Heart left ventricle (tissue), 16 donors: ENCODE results near the gene ARMH2. TPM values are rescaled to one million over a fixed set of nuclear protein-coding genes. Genes with fewer than 3 reads are reported as not detected.

Source experiments
- ATAC-seq, 4 donors: fragments of 200-7000 bp; cut with Tn5 transposase; one replicate each; pipeline ENCODE4 v1.9.1; 2020 to 2022; ENCODE audit warnings: moderate library complexity in 4 of 4, mild to moderate bottlenecking in 3 of 4, moderate number of reproducible peaks in 1 of 4
- DNase-seq, 5 donors: peaks; one replicate each; pipeline ENCODE4 v3.0.0-alpha.2; 2020
- H3K27ac ChIP-seq, 12 donors: fragments of 200-600 bp; sonication (generic) in 4 of 12; one replicate each; pipeline versions ENCODE4 v1.5.0 to v1.8.0; 2016 to 2022; ENCODE audit warnings: mild to moderate bottlenecking in 2 of 12
- H3K27me3 ChIP-seq, 9 donors: fragments of 200-600 bp; sonication (generic) in 2 of 9; one replicate each; pipeline versions ENCODE4 v1.5.1 to v1.8.0; 2016 to 2022; ENCODE audit warnings: mild to moderate bottlenecking in 3 of 9
- H3K36me3 ChIP-seq, 9 donors: fragments of 200-600 bp; sonication (generic) in 2 of 9; one replicate each; pipeline versions ENCODE4 v1.5.0 to v1.8.0; 2018 to 2022; ENCODE audit warnings: mild to moderate bottlenecking in 2 of 9
- H3K4me1 ChIP-seq, 12 donors: fragments of 200-600 bp; sonication (generic) in 4 of 12; one replicate each; pipeline versions ENCODE4 v1.5.0 to v1.8.0; 2016 to 2022; ENCODE audit warnings: mild to moderate bottlenecking in 3 of 12
- H3K4me3 ChIP-seq, 12 donors: fragments of 200-600 bp; sonication (generic) in 4 of 12; one replicate each; pipeline versions ENCODE4 v1.5.0 to v1.8.0; 2017 to 2022; ENCODE audit warnings: mild to moderate bottlenecking in 9 of 12, moderate library complexity in 4 of 12
- H3K9me3 ChIP-seq, 12 donors: fragments of 200-600 bp; sonication (generic) in 4 of 12; one replicate each; pipeline versions ENCODE4 v1.5.0 to v1.8.0; 2016 to 2022; ENCODE audit warnings: mild to moderate bottlenecking in 1 of 12
- CTCF ChIP-seq, 12 donors: fragments of 200-600 bp; sonication (generic) in 4 of 12; IDR thresholded peaks; one replicate each; pipeline versions ENCODE4 v1.5.0 to v1.8.0; 2018 to 2022; ENCODE audit warnings: antibody characterized with exemption in 12 of 12, mild to moderate bottlenecking in 5 of 12
- POLR2A ChIP-seq, 2 donors: fragments of 450-650 bp; IDR thresholded peaks; one replicate each; pipeline ENCODE4 v1.6.1; 2017; ENCODE audit warnings: antibody characterized with exemption in 2 of 2, mild to moderate bottlenecking in 2 of 2, moderate library complexity in 2 of 2
- WGBS, 4 donors: extraction: QIAGEN DNeasy Blood & Tissue Kit in 2 of 4; methylation state at CpG; one replicate each; pipeline versions ENCODE4 v1.1.5 to v1.1.7; 2013 to 2018; 5-methylcytosine and 5-hydroxymethylcytosine counted together
- intact Hi-C, 10 donors: fragments of 100-400 bp; cut with DNase I; formaldehyde crosslinking; loops; one replicate each; pipeline versions ENCODE4 v1.11.1 to v1.14.2; 2022
- polyA plus RNA-seq, 2 donors: library from polyadenylated mRNA; stranded (reverse); fragments of 200-250 nt; gene quantifications; one replicate each; pipeline ENCODE4 v1.2.3, GENCODE V29; 2013
- total RNA-seq, 9 donors: library from RNA; depleted of rRNA in 2 of 9; stranded (reverse); fragments of >200 nt in 2 of 9; fragmentation: NEBNext Ultra II Directional in 3 of 9; extraction: Animal tissue kit (Norgen Biotek cat#: 25700) in 3 of 9; gene quantifications; one replicate each; pipeline versions ENCODE4 v1.1.0 to v1.2.4, GENCODE V29; 2016 to 2023
- donor health status: ischemic (EF 13 %, LVEDD 7.1; RV severe dilation, severe dysfunction).
- donor health status: healthy with polysubstance abuse.
- donor health status: DM: no; HTN: yes; CAD: no.
- donor health status: DM: no; HTN: no; CAD: no.
- donor health status: ischemic (EF 25% LVEDD 6.9; RV normal size, moderate dysfunction).
- donor health status: ischemic (EF 25% LVEDD 5.7; RV mildly dilated, moderate dysfunction).
- donor health status: healthy.
- donor health status: DM: yes; HTN: yes; CAD: no.
- donor health status: ischemic (EF 35%, LVEDD 5.7; RV mildly dilated, moderate dysfunction).
- donor health status: nonischemic (EF 11% LVEDD 7.7; RV severe dilation, severe dysfunction).
- donor health status: DM: yes; HTN: yes; CAD: no.
- donor health status: PGD.
- donor health status: ischemic (EF 29% LVEDD 5.4; RV normal size, mild dysfunction).
- donor health status: nonischemic (EF 23%, LVEDD 6.1; RV moderate dilation, normal function).

The ARMH2 gene
- total and polyA plus RNA-seq, 11 donors = not detected

GRCh38 chr6:24779416-24780016 is 19.2 kb downstream of the ARMH2 start:
- Histone ChIP-seq H3K36me3 (peaks cover 0 to 42% (median 31%) of the 10 kb centered on the region in 9 donors), H3K4me1 (peaks cover 0 to 32% (median 12%) of the 10 kb centered on the region in 12 donors), H3K9me3 (no peaks in the 10 kb centered on the region), H3K4me3 (no peak overlapping the region), H3K27me3 (no peaks in the 10 kb centered on the region), H3K27ac (no peak overlapping the region)
- intact Hi-C loops = loop anchor here in 2 of 10 donors (5.0 to 10.0 kb wide), 2 partner anchors 55 to 293 kb away; no protein-coding TSS in a partner anchor
- DNase-seq (no peak), ATAC-seq (no peak)
- TF ChIP-seq POLR2A (IDR thresholded peaks at IDR 0.05) = no peak
- TF ChIP-seq CTCF (IDR thresholded peaks at IDR 0.05) = no peak
- 48 to 58% (median 50%) methylated on average over 3 of the region's 3 CpGs for WGBS, 4 donors

DNA sequence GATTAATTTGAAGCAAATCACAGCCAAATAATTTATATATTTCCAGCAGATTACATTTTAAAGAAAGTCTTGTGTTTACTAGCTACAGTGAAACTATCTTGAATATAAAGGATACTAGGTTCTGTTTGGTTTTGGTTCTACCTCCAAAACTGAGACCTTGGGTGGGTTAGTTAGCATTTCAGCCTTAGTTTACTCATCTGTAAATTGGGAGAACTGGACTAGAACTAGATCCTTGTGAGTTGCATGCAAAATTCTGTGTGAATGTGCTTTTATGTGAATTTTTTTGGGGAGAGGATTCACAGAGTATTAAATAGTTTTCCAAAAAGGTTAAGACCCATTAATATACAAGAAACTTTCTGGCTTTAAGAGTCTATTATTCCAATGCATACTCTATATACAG is 19.8 kb downstream of the ARMH2 start:
- Histone ChIP-seq H3K4me1 (peaks cover 0 to 37% (median 14%) of the 10 kb centered on the region in 12 donors), H3K4me3 (no peak overlapping the region), H3K27ac (no peak overlapping the region), H3K9me3 (no peaks in the 10 kb centered on the region), H3K36me3 (peaks cover 0 to 36% (median 24%) of the 10 kb centered on the region in 9 donors), H3K27me3 (no peaks in the 10 kb centered on the region)
- TF ChIP-seq POLR2A (IDR thresholded peaks at IDR 0.05) = no peak
- TF ChIP-seq CTCF (IDR thresholded peaks at IDR 0.05) = no peak
- ATAC-seq = no peak
- intact Hi-C loops = loop anchor here in 2 of 10 donors (5.0 to 10.0 kb wide), 2 partner anchors 54 to 293 kb away; no protein-coding TSS in a partner anchor
- DNase-seq = no peak

DNA sequence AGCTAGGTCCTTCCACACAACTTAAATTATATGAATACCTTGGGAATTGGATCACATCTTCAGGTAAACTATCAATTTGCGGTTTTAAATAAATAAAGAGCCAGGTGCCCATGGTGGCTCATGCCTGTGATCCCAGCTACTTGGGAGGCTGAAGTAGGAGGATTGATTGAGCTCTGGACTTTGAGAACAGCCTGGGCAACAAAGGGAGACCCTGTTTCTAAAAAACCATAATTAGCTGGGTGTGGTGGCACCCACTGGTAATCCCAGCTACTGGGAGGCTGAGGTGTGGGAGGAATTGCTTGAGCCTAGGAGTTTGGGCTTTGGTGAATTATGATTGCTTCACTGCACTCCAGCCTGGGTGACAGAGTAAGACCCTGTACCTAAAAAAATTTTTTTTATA is 20.6 kb downstream of the ARMH2 start:
- TF ChIP-seq POLR2A (IDR thresholded peaks at IDR 0.05) (no peak), CTCF (IDR thresholded peaks at IDR 0.05) (no peak)
- no peak overlapping the region for H3K4me3 ChIP-seq
- no peak for DNase-seq
- intact Hi-C loops = loop anchor here in 2 of 10 donors (5.0 to 10.0 kb wide), 2 partner anchors 53 to 294 kb away; no protein-coding TSS in a partner anchor
- H3K4me1 ChIP-seq = peaks cover 0 to 37% (median 14%) of the 10 kb centered on the region in 12 donors
- WGBS, 4 donors = 85 to 99% (median 92%) methylated on average over 1 of the region's 1 CpG
- no peaks in the 10 kb centered on the region for H3K9me3 ChIP-seq
- H3K27me3 ChIP-seq = no peaks in the 10 kb centered on the region
- peaks cover 0 to 28% (median 20%) of the 10 kb centered on the region in 9 donors for H3K36me3 ChIP-seq
- ATAC-seq = no peak
- H3K27ac ChIP-seq = no peak overlapping the region

GRCh38 chr6:24777227-24777626 is 21.5 kb downstream of the ARMH2 start:
- Histone ChIP-seq H3K36me3 (peaks cover 0 to 19% (median 11%) of the 10 kb centered on the region in 9 donors), H3K27ac (no peak overlapping the region), H3K4me1 (peaks cover 0 to 37% (median 14%) of the 10 kb centered on the region in 12 donors), H3K4me3 (no peak overlapping the region), H3K9me3 (no peaks in the 10 kb centered on the region), H3K27me3 (no peaks in the 10 kb centered on the region)
- ATAC-seq = no peak
- 81 to 86% (median 84%) methylated on average over 1 of the region's 1 CpG for whole genome bisulfite sequencing, 4 donors
- intact Hi-C loops = loop anchor here in 2 of 10 donors (5.0 to 10.0 kb wide), 2 partner anchors 52 to 295 kb away; no protein-coding TSS in a partner anchor
- DNase-seq = no peak
- TF ChIP-seq POLR2A (IDR thresholded peaks at IDR 0.05) (no peak), CTCF (IDR thresholded peaks at IDR 0.05) (no peak)
